Testis (tissue), 2 donors: ENCODE data around the gene RAPGEF6.
"Not testable (repeated sequence)": the region's sequence is repeated elsewhere in the genome, so short reads cannot be mapped to it uniquely, and the experiment has no call there.

ENCODE experiments used
- POLR2A ChIP-seq: fragments of 450-650 bp; IDR thresholded peaks from one replicate; pipeline ENCODE4 v1.6.1; 2017; ENCODE audit warnings: antibody characterized with exemption, mild to moderate bottlenecking, moderate library complexity
- TF ChIP-seq, protein P1 (sequence below), 3 experiments: fragments of 450-650 bp in 2 of 3; fragments of 200-600 bp in 1 of 3; sonication (generic) in 1 of 3; IDR thresholded peaks; one replicate each; pipeline ENCODE4 v1.5.1; 2016 to 2019; ENCODE audit warnings: antibody characterized with exemption in 3 of 3, mild to moderate bottlenecking in 2 of 3, moderate library complexity in 1 of 3

DNA sequence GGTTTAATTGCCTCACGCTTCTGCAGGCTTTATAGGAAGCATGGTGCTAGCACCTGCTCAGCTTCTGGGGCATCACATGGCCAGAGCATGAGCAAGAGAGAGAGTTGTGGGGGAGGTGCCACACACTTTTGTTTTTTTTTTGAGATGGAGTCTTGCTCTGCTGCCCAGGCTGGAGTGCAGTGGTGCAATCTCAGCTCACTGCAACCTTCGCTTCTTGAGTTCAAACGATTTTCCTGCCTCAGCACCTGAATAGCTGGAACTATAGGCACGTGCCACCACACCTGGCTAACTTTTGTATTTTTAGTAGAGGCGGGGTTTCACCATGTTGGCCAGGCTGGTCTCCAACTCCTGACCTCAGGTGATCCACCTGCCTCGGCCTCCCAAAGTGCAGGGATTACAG is 236.0 kb downstream of the RAPGEF6 start:
- TF ChIP-seq, protein P1, sequence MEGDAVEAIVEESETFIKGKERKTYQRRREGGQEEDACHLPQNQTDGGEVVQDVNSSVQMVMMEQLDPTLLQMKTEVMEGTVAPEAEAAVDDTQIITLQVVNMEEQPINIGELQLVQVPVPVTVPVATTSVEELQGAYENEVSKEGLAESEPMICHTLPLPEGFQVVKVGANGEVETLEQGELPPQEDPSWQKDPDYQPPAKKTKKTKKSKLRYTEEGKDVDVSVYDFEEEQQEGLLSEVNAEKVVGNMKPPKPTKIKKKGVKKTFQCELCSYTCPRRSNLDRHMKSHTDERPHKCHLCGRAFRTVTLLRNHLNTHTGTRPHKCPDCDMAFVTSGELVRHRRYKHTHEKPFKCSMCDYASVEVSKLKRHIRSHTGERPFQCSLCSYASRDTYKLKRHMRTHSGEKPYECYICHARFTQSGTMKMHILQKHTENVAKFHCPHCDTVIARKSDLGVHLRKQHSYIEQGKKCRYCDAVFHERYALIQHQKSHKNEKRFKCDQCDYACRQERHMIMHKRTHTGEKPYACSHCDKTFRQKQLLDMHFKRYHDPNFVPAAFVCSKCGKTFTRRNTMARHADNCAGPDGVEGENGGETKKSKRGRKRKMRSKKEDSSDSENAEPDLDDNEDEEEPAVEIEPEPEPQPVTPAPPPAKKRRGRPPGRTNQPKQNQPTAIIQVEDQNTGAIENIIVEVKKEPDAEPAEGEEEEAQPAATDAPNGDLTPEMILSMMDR (IDR thresholded peaks at IDR 0.05) = not testable (repeated sequence)
- TF ChIP-seq POLR2A = not testable (repeated sequence)
